A673 (cell line): ENCODE data around the gene MYRF. TPM values are rescaled to one million over a fixed set of nuclear protein-coding genes. Genes with fewer than 3 reads are reported as not detected.

Source experiments
- BruUV-seq: library from RNA; stranded (reverse); fragments of 400-500 nt; replicated peaks from 2 replicates; lab custom pipeline; 2021; lab: Mats Ljungman, UMichigan
- CTCF ChIA-PET: fragments of 300-600 bp; sonication (Branson Sonifier 250); formaldehyde crosslinking; loops from one replicate; lab custom pipeline; 2022; ENCODE audit warnings: antibody characterized with exemption; lab: Charles Lee
- POLR2A ChIA-PET: fragments of 300-600 bp; sonication (Branson Sonifier 250); formaldehyde crosslinking; loops from one replicate; lab custom pipeline; 2022; ENCODE audit warnings: antibody characterized with exemption; ENCODE audit not compliant: low non-redundant PET; lab: Charles Lee
- DNase-seq: peaks from one replicate; pipeline ENCODE4 v3.0.0-alpha.2; 2015; ENCODE audit warnings: low spot score
- H3K27ac ChIP-seq: fragments of 200-600 bp; sonication (generic); 2 replicates; pipeline ENCODE4 v1.5.1; 2016; ENCODE audit warnings: mixed run types, low read depth, mild to moderate bottlenecking, mixed read lengths, antibody characterized with exemption, low read length; ENCODE audit not compliant: poor library complexity, severe bottlenecking
- H3K27me3 ChIP-seq: fragments of 200-600 bp; sonication (generic); replicated peaks from 2 replicates; pipeline ENCODE4 v1.6.1; 2017; ENCODE audit warnings: mixed run types, low read depth, mild to moderate bottlenecking, mixed read lengths, antibody characterized with exemption, low read length; ENCODE audit not compliant: insufficient read depth, poor library complexity
- H3K36me3 ChIP-seq: fragments of 200-600 bp; sonication (generic); 2 replicates; pipeline ENCODE4 v1.6.1; 2016; ENCODE audit warnings: mixed run types, mild to moderate bottlenecking, mixed read lengths, antibody characterized with exemption, low read length; ENCODE audit not compliant: insufficient read depth, poor library complexity, severe bottlenecking
- H3K4me1 ChIP-seq: fragments of 200-600 bp; sonication (generic); 2 replicates; pipeline ENCODE4 v1.6.1; 2017; ENCODE audit warnings: mixed run types, mild to moderate bottlenecking, mixed read lengths, antibody characterized with exemption, low read length; ENCODE audit not compliant: insufficient read depth, poor library complexity, severe bottlenecking
- H3K4me3 ChIP-seq: fragments of 200-600 bp; sonication (generic); 2 replicates; pipeline ENCODE4 v1.5.1; 2016; ENCODE audit warnings: low read depth, mixed run types, mild to moderate bottlenecking, mixed read lengths, low read length; ENCODE audit not compliant: poor library complexity, severe bottlenecking
- H3K9me3 ChIP-seq: fragments of 200-600 bp; sonication (generic); 2 replicates; pipeline ENCODE4 v1.6.1; 2016; ENCODE audit warnings: mixed run types, low read depth, mild to moderate bottlenecking, mixed read lengths, antibody characterized with exemption, low read length; ENCODE audit not compliant: poor library complexity, severe bottlenecking
- CTCF ChIP-seq: fragments of 300-800, 200-600 bp; sonication (generic); conservative IDR thresholded peaks from 2 replicates; pipeline ENCODE4 v1.5.1; 2017; ENCODE audit warnings: low read depth, mild to moderate bottlenecking, antibody characterized with exemption, low read length, moderate library complexity, mixed read lengths
- EZH2 ChIP-seq: fragments of 200-600 bp; sonication (generic); IDR thresholded peaks from 2 replicates; pipeline ENCODE4 v1.6.1; 2017; ENCODE audit warnings: borderline replicate concordance, low read depth, mild to moderate bottlenecking, mixed read lengths, antibody characterized with exemption, low read length; ENCODE audit not compliant: poor library complexity, severe bottlenecking
- intact Hi-C: fragments of 100-400 bp; cut with micrococcal nuclease; formaldehyde crosslinking; loops from one replicate; pipeline ENCODE4 v1.10.0; 2022; ENCODE audit not compliant: unreplicated experiment
- total RNA-seq: library from RNA; stranded (reverse); gene quantifications from 2 replicates; pipeline ENCODE4 v1.2.3, GENCODE V29; 2021

Gene MYRF
- total RNA-seq, 1 experiment from 2014 or later, result 11.2 TPM

GRCh38 chr11:61745781-61746441, 6.5 kb upstream of the MYRF start:
- DNase-seq, result no peak
- Histone ChIP-seq H3K27ac (peak overlapping the region; percentile 1), H3K4me1 (no peaks in the 10 kb centered on the region), H3K36me3 (peaks cover 3% of the 10 kb centered on the region), H3K27me3 (no peaks in the 10 kb centered on the region), H3K9me3 (no peaks in the 10 kb centered on the region), H3K4me3 (no peak overlapping the region)
- POLR2A ChIA-PET, result no interaction called here
- intact Hi-C loops, result loop anchor here (2.0 kb wide), 2 partner anchors 31 to 363 kb away; no protein-coding TSS in a partner anchor
- CTCF ChIA-PET, result interaction anchor here (0.7 kb wide), 1 partner anchor 24 kb away, joined by 3 read pairs; no protein-coding TSS in a partner anchor
- BruUV-seq, result no TSS peak
- no peak for TF ChIP-seq CTCF
- TF ChIP-seq EZH2, result no peak

GRCh38 chr11:61746442-61747191, 5.8 kb upstream of the MYRF start:
- Histone ChIP-seq H3K27me3 (no peaks in the 10 kb centered on the region), H3K36me3 (no peaks in the 10 kb centered on the region), H3K4me1 (no peaks in the 10 kb centered on the region), H3K9me3 (no peaks in the 10 kb centered on the region), H3K27ac (peak overlapping the region; percentile 1), H3K4me3 (no peak overlapping the region)
- TF ChIP-seq CTCF (no peak), EZH2 (no peak)
- intact Hi-C loops, result loop anchor here (2.0 kb wide), 2 partner anchors 30 to 362 kb away; no protein-coding TSS in a partner anchor
- ChIA-PET CTCF (interaction anchor here (0.6 to 0.8 kb wide), 3 partner anchors 25 to 362 kb away, joined by 3 to 6 read pairs (median 5); no protein-coding TSS in a partner anchor), POLR2A (no interaction called here)
- BruUV-seq, result no TSS peak
- no peak for DNase-seq

- intact Hi-C loops, result loop anchor here (2.0 kb wide), 2 partner anchors 29 to 361 kb away; no protein-coding TSS in a partner anchor
- CTCF ChIA-PET, result interaction anchor here (0.5 to 1.1 kb wide), 9 partner anchors 12 to 361 kb away, joined by 3 to 6 read pairs (median 5); partner anchors contain the start of gene FEN1
- no peak overlapping the region for H3K27ac ChIP-seq
- H3K4me3 ChIP-seq, result no peak overlapping the region
- no peaks in the 10 kb centered on the region for H3K27me3 ChIP-seq
- H3K4me1 ChIP-seq, result no peaks in the 10 kb centered on the region
- TF ChIP-seq CTCF, result peak; percentile 99
- no peak for TF ChIP-seq EZH2
- no peaks in the 10 kb centered on the region for H3K36me3 ChIP-seq
- POLR2A ChIA-PET, result no interaction called here
- peak; percentile 55 for DNase-seq
- BruUV-seq, result no TSS peak
- H3K9me3 ChIP-seq, result no peaks in the 10 kb centered on the region
Measured at GRCh38 chr11:61747192-61747966, 5.1 kb upstream of the MYRF start.
